Activated T-cell treated with anti-CD3 and anti-CD28 coated beads, Interleukin-2, amount 50 U/mL, for 4 hours (primary cell): ENCODE data around the gene TPRKB. TPM values are rescaled to one million over a fixed set of nuclear protein-coding genes. Genes with fewer than 3 reads are reported as not detected.
"Not testable (repeated sequence)": the region's sequence is repeated elsewhere in the genome, so short reads cannot be mapped to it uniquely, and the experiment has no call there.

ENCODE experiments used
- ATAC-seq, 2 donors: fragments of 200-7000 bp; cut with Tn5 transposase; one replicate each; pipeline ENCODE4 v1.10.0; 2021
- DNase-seq: peaks from one replicate; pipeline ENCODE4 v3.0.0-alpha.2; 2020
- H3K27me3 Mint-ChIP-seq: one replicate; pipeline ENCODE4 v1.8.0; 2021; ENCODE audit warnings: low read depth, mixed read lengths
- H3K36me3 Mint-ChIP-seq: one replicate; pipeline ENCODE4 v1.8.0; 2022; ENCODE audit warnings: mixed read lengths; ENCODE audit not compliant: insufficient read depth
- H3K4me1 Mint-ChIP-seq: one replicate; pipeline ENCODE4 v1.8.0; 2021; ENCODE audit warnings: low read depth, mixed read lengths
- H3K4me3 Mint-ChIP-seq: one replicate; pipeline ENCODE4 v1.8.0; 2021; ENCODE audit warnings: mild to moderate bottlenecking, moderate library complexity, mixed read lengths
- H3K9me3 Mint-ChIP-seq: one replicate; pipeline ENCODE4 v1.8.0; 2021; ENCODE audit warnings: mixed read lengths
- total RNA-seq, 3 donors: library from RNA; stranded (reverse); gene quantifications; one replicate each; pipeline ENCODE4 v1.2.1, GENCODE V29; 2021

The TPRKB gene
- total RNA-seq, 3 donors from 2014 or later: 43.3 to 43.8 (median 43.6) TPM

GRCh38 chr2:73717695-73718094, 19.4 kb downstream of the TPRKB start:
- H3K36me3 Mint-ChIP-seq, H3K4me1 Mint-ChIP-seq, DNase-seq, H3K27me3 Mint-ChIP-seq, H3K4me3 Mint-ChIP-seq, ATAC-seq: not testable (repeated sequence)
- H3K9me3 Mint-ChIP-seq: peaks cover 12% of the 10 kb centered on the region

DNA sequence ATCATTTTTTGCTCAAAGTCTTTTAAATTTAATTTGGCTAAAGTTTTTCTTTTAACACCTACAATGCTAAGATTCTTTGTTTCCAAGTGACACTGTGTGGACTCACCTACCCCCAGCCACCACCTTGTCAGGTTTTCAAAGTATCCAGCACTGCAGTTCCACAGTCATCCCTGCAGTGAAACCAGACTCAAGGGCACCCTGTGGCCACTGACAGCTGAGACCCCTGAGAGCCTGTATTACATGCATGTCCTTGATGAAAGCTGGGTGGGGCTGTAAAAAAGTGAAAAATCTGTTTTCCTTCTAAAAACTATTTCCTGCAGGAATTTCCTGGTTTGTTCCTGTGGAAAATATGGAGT, 19.9 kb downstream of the TPRKB start:
- peaks cover 3% of the 10 kb centered on the region for H3K36me3 Mint-ChIP-seq
- H3K4me1 Mint-ChIP-seq: no peaks in the 10 kb centered on the region
- H3K9me3 Mint-ChIP-seq: peaks cover 12% of the 10 kb centered on the region
- ATAC-seq (no peak), DNase-seq (no peak)
- no peak overlapping the region for H3K4me3 Mint-ChIP-seq
- H3K27me3 Mint-ChIP-seq: peaks cover 7% of the 10 kb centered on the region

DNA sequence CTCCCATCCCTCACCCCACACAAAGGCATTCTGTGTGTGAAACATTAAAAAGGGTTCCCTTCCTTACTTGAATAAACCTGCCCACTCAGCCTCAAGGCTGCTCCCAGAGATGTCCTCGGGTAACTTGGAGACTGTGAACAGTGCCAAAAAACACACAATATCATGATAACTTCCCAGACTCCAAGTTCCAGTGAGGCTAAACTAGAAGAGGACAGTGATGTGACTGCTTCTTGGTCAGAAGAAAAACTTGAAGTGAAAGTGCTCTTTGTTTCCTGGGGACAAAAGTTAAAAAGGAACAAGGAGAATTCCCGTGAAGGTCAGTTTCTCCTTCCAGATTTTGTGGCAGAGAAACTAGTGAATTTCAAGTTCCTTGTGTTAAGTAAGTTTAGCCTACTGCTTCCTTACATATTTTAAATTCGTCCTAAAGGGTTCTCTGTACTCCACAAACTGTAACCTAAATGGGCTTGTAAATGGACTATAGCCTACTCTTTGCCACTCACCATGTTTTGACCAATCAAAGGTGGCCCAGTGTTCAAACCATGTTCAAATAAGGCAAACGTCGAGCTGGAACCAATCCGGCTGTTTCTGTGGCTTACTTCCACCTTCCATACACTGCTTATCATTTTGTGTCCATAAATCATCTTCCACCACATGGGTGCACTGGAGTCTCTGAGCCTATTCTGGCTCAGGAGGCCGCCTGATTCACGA, 20.4 kb downstream of the TPRKB start:
- Mint-ChIP-seq H3K9me3 (peaks cover 12% of the 10 kb centered on the region), H3K4me3 (no peak overlapping the region), H3K36me3 (peaks cover 3% of the 10 kb centered on the region), H3K4me1 (no peaks in the 10 kb centered on the region), H3K27me3 (peaks cover 7% of the 10 kb centered on the region)
- no peak for ATAC-seq
- no peak for DNase-seq

DNA sequence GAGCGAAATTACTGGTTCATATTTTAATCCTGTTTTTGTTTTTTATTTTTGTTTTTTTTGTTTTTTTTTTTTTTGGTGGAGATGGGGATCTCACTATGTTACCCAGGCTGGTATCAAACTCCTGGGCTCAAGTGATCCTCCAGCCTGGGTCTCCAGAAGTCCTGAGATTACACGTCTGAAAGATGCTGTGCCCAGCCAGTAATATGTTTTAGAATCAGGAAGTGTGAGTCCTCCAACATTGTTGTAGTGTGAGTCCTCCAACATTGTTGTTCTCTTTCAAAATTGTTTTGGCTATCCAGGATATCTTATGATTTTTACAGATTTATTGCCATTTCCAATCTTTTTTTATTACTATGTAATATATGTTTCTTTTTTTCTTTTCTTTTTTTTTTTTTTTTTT, 23.1 kb downstream of the TPRKB start:
- H3K4me1 Mint-ChIP-seq: no peaks in the 10 kb centered on the region
- H3K9me3 Mint-ChIP-seq: peaks cover 12% of the 10 kb centered on the region
- ATAC-seq: no peak
- peaks cover 3% of the 10 kb centered on the region for H3K36me3 Mint-ChIP-seq
- H3K4me3 Mint-ChIP-seq: no peak overlapping the region
- H3K27me3 Mint-ChIP-seq: peaks cover 15% of the 10 kb centered on the region
- no peak for DNase-seq

GRCh38 chr2:73708527-73708926, 28.6 kb downstream of the TPRKB start:
- ATAC-seq (no peak), DNase-seq (no peak)
- Mint-ChIP-seq H3K9me3 (peaks cover 2% of the 10 kb centered on the region), H3K27me3 (peaks cover 19% of the 10 kb centered on the region), H3K4me1 (no peaks in the 10 kb centered on the region), H3K4me3 (no peak overlapping the region), H3K36me3 (no peaks in the 10 kb centered on the region)

GRCh38 chr2:73707636-73708035, 29.5 kb downstream of the TPRKB start:
- ATAC-seq (no peak), DNase-seq (no peak)
- peaks cover 19% of the 10 kb centered on the region for H3K27me3 Mint-ChIP-seq
- H3K4me1 Mint-ChIP-seq: no peaks in the 10 kb centered on the region
- H3K4me3 Mint-ChIP-seq: no peak overlapping the region
- no peaks in the 10 kb centered on the region for H3K9me3 Mint-ChIP-seq
- H3K36me3 Mint-ChIP-seq: no peaks in the 10 kb centered on the region

- H3K4me3 Mint-ChIP-seq: no peak overlapping the region
- H3K9me3 Mint-ChIP-seq: no peaks in the 10 kb centered on the region
- H3K36me3 Mint-ChIP-seq: no peaks in the 10 kb centered on the region
- peaks cover 19% of the 10 kb centered on the region for H3K27me3 Mint-ChIP-seq
- DNase-seq: no peak
- no peak for ATAC-seq
- H3K4me1 Mint-ChIP-seq: no peaks in the 10 kb centered on the region
These were observed 30.1 kb downstream of the TPRKB start for GRCh38 chr2:73707058-73707457.

- H3K4me3 Mint-ChIP-seq: no peak overlapping the region
- no peaks in the 10 kb centered on the region for H3K4me1 Mint-ChIP-seq
- no peaks in the 10 kb centered on the region for H3K9me3 Mint-ChIP-seq
- H3K27me3 Mint-ChIP-seq: peaks cover 32% of the 10 kb centered on the region
- H3K36me3 Mint-ChIP-seq: no peaks in the 10 kb centered on the region
- DNase-seq (no peak), ATAC-seq (no peak)
These were observed 32.1 kb downstream of the TPRKB start for GRCh38 chr2:73705091-73705490.

DNA sequence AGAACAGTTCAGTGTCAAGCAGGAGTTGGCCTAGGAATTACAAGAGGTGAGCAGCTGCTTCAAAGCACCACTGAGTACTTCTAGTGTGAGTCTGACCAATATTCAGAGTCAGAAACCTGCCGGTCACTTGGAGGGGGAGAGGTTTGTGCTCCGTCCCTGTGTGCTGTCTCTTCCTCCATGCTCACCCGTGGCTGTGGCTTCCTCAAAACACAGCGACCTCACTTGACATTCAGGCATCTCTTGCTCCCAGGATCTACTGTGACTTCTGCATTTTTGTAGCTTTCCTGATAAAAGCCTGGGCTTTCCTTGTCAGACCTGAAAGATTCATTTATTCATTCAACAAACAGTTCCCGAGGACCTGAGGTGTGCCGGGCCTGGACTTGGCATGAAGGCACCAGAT, 32.9 kb downstream of the TPRKB start:
- Mint-ChIP-seq H3K4me3 (no peak overlapping the region), H3K27me3 (peaks cover 29% of the 10 kb centered on the region), H3K36me3 (no peaks in the 10 kb centered on the region), H3K9me3 (no peaks in the 10 kb centered on the region), H3K4me1 (no peaks in the 10 kb centered on the region)
- no peak for DNase-seq
- ATAC-seq: no peak

- H3K27me3 Mint-ChIP-seq: peaks cover 26% of the 10 kb centered on the region
- ATAC-seq (no peak), DNase-seq (no peak)
- H3K4me1 Mint-ChIP-seq: no peaks in the 10 kb centered on the region
- H3K36me3 Mint-ChIP-seq: no peaks in the 10 kb centered on the region
- H3K4me3 Mint-ChIP-seq: no peak overlapping the region
- no peaks in the 10 kb centered on the region for H3K9me3 Mint-ChIP-seq
These were observed 33.5 kb downstream of the TPRKB start for GRCh38 chr2:73703675-73704074.

- not testable (repeated sequence) for H3K4me3 Mint-ChIP-seq, H3K36me3 Mint-ChIP-seq, H3K4me1 Mint-ChIP-seq, DNase-seq, ATAC-seq, H3K9me3 Mint-ChIP-seq
- peaks cover 25% of the 10 kb centered on the region for H3K27me3 Mint-ChIP-seq
These were observed 34.2 kb downstream of the TPRKB start for GRCh38 chr2:73702852-73703493.

- H3K9me3 Mint-ChIP-seq: no peaks in the 10 kb centered on the region
- H3K27me3 Mint-ChIP-seq: peaks cover 25% of the 10 kb centered on the region
- H3K4me1 Mint-ChIP-seq: no peaks in the 10 kb centered on the region
- no peak overlapping the region for H3K4me3 Mint-ChIP-seq
- ATAC-seq (no peak), DNase-seq (no peak)
- H3K36me3 Mint-ChIP-seq: peaks cover 1% of the 10 kb centered on the region
These were observed 35.0 kb downstream of the TPRKB start for GRCh38 chr2:73701968-73702665.

- not testable (repeated sequence) for H3K9me3 Mint-ChIP-seq
These were observed 35.7 kb downstream of the TPRKB start for GRCh38 chr2:73701448-73701765.

DNA sequence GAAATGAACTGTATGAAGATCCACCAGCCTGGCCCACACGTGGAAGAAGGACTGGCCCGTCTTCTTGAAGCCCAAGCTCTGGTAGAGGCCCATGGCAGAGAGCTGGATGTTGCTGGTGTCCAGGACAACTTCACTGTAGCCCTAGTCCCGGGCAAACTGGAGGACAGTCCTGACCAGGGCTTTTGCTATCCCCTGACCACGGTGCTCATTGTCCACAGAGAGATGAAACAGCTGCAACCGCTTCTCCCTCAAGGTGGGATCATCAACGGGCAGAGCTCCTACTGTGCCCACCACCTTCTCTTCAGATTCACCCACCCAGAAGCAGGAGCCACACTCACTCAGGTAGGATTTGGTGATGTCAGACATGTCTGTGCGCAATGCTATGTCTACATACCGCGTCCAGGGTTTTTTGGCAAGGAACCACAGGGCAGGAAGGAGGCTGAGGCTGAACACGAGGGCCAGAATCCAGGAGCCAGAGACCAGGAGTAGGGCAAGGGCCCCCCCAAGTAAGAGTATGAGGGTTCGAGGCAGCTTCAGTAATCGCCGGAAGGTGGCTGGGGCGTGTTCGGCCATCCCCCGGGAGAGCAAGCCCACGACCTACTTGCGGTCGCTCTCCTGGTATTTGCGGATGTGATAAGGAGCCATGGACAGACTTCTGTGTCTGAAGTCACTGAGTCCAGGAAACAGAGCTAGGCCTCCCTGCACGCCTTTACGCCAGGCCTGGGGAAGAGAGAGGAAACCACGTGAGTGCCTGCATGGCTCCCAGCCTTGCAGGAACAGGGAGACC, 36.3 kb downstream of the TPRKB start:
- no peak overlapping the region for H3K4me3 Mint-ChIP-seq
- H3K4me1 Mint-ChIP-seq: no peaks in the 10 kb centered on the region
- H3K27me3 Mint-ChIP-seq: peaks cover 25% of the 10 kb centered on the region
- DNase-seq: no peak
- peaks cover 1% of the 10 kb centered on the region for H3K36me3 Mint-ChIP-seq
- no peaks in the 10 kb centered on the region for H3K9me3 Mint-ChIP-seq
- no peak for ATAC-seq

More at GRCh38 chr2:73701448-73701765, 35.7 kb downstream of the TPRKB start:
- H3K36me3 Mint-ChIP-seq, DNase-seq, H3K4me3 Mint-ChIP-seq, ATAC-seq, H3K4me1 Mint-ChIP-seq: not testable (repeated sequence)
- H3K27me3 Mint-ChIP-seq: peaks cover 25% of the 10 kb centered on the region
